ENCODE results near the gene PLXNB3.

PLXNB3 gene

DNA sequence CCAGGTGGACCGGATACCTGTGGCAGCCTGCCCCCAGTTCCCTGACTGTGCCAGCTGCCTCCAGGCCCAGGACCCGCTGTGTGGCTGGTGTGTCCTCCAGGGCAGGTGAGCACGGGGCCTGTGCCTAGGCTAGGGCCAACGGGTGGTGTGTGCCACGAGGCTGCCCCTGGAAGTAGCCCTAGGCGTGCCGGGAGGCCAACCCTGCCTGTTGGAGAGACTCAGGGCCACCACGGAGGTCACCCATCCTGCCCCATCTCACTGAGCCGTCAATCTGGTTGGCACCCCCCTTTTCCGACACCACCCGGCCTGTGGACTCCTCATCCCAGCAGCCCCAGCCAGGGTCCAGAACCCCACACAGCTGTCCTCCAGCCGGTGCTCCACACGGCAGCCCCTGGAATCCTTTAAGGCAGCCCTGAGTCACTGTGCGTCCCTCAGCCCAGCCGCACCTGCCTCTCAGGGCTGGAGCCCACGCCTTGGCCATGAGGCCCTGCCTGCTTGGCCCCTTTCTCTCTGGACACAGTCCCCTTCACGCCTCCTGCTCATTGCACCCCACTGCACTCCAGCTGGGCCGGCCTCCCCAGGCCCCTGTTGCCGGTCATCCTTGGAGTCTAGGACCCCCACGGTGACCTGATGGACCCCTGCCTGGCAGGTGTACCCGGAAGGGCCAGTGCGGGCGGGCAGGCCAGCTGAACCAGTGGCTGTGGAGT, 5.3 kb downstream of the PLXNB3 start:
- no peak for DNase-seq (ENCODE audit: low read depth)
- TF ChIP-seq, protein P1, sequence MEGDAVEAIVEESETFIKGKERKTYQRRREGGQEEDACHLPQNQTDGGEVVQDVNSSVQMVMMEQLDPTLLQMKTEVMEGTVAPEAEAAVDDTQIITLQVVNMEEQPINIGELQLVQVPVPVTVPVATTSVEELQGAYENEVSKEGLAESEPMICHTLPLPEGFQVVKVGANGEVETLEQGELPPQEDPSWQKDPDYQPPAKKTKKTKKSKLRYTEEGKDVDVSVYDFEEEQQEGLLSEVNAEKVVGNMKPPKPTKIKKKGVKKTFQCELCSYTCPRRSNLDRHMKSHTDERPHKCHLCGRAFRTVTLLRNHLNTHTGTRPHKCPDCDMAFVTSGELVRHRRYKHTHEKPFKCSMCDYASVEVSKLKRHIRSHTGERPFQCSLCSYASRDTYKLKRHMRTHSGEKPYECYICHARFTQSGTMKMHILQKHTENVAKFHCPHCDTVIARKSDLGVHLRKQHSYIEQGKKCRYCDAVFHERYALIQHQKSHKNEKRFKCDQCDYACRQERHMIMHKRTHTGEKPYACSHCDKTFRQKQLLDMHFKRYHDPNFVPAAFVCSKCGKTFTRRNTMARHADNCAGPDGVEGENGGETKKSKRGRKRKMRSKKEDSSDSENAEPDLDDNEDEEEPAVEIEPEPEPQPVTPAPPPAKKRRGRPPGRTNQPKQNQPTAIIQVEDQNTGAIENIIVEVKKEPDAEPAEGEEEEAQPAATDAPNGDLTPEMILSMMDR (IDR thresholded peaks at IDR 0.05; ENCODE audit: low read length, missing control alignments): no peak
- no peak overlapping the region for H3K4me3 ChIP-seq (replicated peaks; ENCODE audit: low read depth, low read length)

DNA sequence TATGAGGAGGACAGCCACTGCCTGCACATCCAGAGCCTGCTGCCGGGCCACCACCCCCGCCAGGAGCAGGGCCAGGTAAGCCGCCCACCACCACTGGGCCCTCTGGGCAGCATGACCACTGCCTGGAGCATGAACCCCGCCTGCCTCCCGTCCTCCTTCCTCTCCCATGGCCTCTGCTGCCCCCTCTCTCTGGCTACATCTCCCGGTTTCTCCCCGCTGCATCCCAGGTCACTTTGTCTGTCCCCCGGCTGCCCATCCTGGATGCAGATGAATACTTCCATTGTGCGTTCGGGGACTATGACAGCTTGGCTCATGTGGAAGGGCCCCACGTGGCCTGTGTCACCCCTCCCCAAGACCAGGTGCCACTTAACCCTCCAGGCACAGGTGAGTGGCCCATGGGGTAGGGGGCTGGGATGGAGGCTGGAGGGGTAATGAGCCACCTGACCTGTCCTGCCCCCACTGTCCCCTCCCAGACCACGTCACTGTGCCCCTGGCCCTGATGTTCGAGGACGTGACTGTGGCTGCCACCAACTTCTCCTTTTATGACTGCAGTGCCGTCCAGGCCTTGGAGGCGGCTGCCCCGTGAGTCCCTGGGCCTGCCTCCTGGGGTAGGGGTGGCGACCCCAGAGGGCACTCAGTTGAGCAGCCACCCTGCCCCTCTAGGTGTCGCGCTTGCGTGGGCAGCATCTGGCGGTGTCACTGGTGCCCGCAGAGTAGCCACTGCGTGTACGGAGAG, 6.0 kb downstream of the PLXNB3 start:
- TF ChIP-seq, protein P1 (IDR thresholded peaks at IDR 0.05; ENCODE audit: low read length, missing control alignments): no peak
- no peak for DNase-seq (ENCODE audit: low read depth)
- no peak overlapping the region for H3K4me3 ChIP-seq (replicated peaks; ENCODE audit: low read depth, low read length)

DNA sequence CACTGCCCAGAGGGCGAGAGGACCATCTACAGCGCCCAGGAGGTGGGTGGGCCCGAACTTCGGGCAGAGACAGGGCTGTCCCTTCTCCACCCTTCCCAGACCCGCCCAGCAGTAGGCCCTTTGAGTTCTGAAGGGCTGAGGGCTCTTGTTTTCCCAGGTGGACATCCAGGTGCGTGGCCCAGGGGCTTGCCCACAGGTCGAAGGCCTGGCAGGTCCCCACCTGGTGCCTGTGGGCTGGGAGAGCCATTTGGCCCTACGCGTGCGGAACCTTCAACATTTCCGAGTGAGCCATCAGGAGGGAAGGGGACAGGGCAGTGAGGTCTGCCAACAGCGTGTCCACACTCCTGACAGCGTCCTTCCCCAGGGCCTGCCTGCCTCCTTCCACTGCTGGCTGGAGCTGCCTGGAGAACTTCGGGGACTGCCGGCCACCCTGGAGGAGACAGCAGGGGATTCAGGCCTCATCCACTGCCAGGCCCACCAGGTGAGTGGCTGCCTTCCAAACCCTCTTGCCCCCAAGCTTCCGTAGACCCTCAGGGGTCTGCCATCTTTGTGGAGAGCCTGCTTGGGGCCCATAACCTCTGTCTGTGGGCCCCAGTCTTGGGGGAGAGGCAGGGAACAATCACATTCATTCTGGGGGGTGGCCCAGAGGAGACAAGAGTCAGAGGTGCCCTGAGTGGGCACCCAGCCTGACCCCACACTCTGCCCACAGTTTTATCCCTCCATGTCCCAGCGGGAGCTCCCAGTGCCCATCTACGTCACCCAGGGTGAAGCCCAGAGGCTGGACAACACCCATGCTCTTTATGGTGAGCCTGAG, 6.8 kb downstream of the PLXNB3 start:
- DNase-seq (ENCODE audit: low read depth): no peak
- TF ChIP-seq, protein P1 (IDR thresholded peaks at IDR 0.05; ENCODE audit: low read length, missing control alignments): no peak
- no peak overlapping the region for H3K4me3 ChIP-seq (replicated peaks; ENCODE audit: low read depth, low read length)

DNA sequence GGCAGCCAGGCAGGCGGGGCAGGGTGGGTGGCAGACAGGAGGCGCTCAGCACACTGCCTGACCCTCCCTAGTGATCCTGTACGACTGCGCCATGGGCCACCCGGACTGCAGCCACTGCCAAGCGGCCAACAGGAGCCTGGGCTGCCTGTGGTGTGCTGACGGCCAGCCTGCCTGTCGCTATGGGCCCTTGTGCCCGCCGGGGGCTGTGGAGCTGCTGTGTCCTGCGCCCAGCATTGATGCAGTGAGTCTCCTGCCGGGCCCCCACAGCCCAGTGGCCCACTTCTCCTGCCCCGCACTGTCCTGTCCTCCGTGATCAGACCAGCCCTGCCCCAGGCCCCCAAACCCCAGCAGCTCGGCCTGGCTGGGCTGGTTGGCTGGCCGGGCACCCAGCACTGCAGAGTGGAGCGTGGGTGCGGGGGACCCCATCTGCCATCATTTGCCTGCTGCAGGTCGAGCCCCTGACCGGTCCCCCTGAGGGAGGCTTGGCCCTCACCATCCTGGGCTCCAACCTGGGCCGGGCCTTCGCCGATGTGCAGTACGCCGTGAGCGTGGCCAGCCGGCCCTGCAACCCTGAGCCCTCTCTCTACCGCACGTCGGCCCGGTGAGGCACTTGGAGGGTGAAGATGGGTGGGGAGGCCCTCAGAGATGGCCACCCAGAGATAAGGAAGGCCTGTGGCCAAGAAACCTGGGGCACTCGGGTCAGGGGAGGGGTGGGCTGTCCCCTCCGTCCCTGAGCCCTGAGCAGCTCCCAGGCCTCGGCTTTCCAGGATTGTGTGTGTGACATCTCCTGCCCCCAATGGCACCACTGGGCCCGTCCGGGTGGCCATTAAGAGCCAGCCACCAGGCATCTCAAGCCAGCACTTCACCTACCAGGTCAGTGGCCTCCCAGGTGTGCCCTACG, 7.6 kb downstream of the PLXNB3 start:
- TF ChIP-seq, protein P1 (IDR thresholded peaks at IDR 0.05; ENCODE audit: low read length, missing control alignments): no peak
- H3K4me3 ChIP-seq (replicated peaks; ENCODE audit: low read depth, low read length): no peak overlapping the region
- no peak for DNase-seq (ENCODE audit: low read depth)

DNA sequence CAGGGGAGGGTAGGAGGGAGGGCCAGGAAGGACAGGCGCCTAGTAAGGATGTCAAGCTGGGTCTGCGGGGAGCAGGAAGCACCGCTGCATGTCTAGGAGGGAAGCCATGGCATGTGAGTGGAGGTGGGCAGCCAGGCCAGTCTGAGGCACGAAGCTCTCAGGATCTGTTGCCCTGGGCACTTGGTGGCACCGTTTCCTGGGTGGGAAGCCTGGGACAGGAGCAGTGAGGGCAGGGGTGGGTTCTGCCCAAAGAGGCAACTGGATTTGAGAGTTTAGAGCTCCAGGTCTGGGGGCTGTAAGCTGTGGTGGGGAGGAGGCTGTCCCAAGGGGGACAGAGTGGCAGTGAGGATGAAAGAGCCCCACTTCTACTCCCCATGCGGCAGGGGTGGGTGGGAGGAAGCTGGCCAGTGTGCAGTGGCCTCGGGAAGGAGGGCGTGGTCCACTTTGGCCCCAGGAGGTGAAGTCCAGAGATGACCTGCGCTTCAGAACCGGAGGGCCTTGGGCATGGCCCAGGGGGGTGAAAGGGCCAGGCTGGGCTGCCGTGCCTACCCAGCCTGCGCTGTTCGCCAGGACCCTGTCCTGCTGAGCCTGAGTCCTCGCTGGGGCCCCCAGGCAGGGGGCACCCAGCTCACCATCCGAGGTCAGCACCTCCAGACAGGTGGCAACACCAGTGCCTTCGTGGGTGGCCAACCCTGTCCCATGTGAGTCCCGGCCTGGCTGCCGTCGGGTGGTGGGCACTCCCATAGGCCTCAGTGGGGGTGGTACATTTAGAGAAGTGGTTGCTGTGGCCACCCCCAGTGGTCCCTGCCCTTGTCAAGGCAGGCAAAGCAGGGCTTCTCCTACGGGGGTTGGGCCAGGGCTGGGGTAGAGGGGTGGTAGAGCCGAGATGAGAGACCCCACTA, 8.5 kb downstream of the PLXNB3 start:
- no peak overlapping the region for H3K4me3 ChIP-seq (replicated peaks; ENCODE audit: low read depth, low read length)
- DNase-seq (ENCODE audit: low read depth): no peak
- TF ChIP-seq, protein P1 (IDR thresholded peaks at IDR 0.05; ENCODE audit: low read length, missing control alignments): no peak
